GM10266 (cell line): Measurements from ENCODE around the gene ZNF224.

Experiments
- DNase-seq: peaks from one replicate; pipeline ENCODE4 v3.0.0; 2012; ENCODE audit errors: extremely low spot score
- TF ChIP-seq, protein P1 (sequence below): IDR thresholded peaks from 2 replicates; pipeline ENCODE4 v1.5.1; 2012; ENCODE audit warnings: mild to moderate bottlenecking, low read depth; ENCODE audit not compliant: control insufficient read depth, insufficient read depth; ENCODE audit errors: missing control alignments

ZNF224 gene

DNA sequence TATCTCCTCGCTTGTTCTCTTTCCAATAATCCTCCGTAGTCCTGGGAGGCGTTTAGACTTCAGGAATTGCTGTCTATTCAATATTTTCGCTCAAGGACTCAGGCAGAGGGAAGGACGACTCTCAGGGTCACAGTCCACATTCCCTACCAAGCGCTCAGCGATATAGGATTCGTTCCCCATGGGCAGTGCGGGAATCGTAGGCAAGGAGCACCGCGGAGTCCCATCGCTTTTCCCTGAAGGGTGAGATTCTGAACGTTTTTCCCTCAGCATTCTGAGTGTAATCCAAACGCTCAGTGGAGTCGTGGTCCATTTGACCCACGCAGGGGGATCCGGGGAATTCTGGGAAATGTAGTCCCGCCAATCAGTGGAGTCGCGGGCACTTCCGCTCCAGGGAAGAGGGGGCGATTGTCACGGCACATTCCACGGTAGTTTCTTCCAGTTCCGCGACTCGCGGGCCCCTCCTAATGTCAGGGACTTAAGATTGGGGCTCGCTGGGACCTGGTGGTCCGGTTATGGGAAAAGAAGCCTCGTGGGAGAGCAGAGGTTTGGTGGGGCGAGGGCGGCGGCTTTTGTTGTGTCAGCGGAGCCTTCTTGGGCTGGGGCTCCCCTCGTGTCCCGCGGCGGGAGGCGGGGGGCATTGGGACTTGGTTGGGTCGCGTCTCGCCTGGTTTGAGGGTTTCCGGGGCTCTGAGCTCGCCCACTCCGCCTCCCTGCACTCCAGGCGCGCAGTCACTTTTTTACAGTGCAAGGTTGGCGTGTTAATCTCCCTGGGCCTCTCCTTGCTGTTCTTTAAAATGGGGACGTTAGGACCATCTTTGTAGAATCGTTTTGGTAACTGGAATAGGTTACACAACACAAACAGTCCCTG is 47.3 kb downstream of the ZNF224 start, which contains the start of gene ZNF234:
Gene ZNF234 (plus strand): TSS at position 364 of the 868 bp plus-strand sequence. CDS start 3,079 bp downstream, outside the sequence.
- peak; percentile 72 for DNase-seq
- TF ChIP-seq, protein P1, sequence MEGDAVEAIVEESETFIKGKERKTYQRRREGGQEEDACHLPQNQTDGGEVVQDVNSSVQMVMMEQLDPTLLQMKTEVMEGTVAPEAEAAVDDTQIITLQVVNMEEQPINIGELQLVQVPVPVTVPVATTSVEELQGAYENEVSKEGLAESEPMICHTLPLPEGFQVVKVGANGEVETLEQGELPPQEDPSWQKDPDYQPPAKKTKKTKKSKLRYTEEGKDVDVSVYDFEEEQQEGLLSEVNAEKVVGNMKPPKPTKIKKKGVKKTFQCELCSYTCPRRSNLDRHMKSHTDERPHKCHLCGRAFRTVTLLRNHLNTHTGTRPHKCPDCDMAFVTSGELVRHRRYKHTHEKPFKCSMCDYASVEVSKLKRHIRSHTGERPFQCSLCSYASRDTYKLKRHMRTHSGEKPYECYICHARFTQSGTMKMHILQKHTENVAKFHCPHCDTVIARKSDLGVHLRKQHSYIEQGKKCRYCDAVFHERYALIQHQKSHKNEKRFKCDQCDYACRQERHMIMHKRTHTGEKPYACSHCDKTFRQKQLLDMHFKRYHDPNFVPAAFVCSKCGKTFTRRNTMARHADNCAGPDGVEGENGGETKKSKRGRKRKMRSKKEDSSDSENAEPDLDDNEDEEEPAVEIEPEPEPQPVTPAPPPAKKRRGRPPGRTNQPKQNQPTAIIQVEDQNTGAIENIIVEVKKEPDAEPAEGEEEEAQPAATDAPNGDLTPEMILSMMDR: no peak

DNA sequence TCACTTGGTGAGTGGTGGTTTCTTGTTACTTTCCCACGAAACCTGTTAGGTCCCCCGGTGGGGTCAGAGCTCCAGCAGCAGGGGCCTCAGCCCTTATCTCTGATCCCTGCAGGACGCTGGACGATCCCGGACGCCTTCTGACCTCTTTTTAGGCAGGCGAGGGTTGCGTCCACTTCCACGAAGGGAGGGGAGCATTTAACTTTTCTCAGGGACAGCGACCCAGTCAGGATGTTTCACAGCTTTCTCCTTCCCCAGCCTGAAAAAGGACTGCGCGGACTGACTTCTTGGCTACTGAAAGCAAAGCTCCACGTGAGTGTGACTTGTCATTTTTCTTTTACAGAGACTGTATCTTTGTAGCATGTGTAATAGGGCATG is 47.9 kb downstream of the ZNF224 start:
- TF ChIP-seq, protein P1: no peak
- no peak for DNase-seq

DNA sequence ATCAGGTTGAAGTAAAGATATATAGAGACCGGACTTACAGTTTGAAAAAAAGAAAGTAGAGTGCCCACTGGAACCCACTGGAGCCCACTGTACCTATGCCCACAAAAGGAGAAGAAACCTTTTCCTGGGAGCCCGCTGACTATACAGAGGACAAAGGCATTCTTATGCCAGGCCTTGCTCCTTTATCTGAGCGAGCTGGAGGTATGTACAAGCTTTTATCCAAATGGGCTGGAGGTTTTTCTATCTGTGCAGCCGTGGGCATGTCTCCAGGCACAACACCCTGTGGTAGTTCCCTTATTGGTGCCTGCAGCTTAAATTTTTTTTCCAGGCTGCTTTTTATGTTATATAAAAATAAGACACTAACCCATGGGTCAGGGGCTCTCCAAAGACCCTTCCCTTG is 55.6 kb downstream of the ZNF224 start:
- TF ChIP-seq, protein P1: no peak
- no peak for DNase-seq

DNA sequence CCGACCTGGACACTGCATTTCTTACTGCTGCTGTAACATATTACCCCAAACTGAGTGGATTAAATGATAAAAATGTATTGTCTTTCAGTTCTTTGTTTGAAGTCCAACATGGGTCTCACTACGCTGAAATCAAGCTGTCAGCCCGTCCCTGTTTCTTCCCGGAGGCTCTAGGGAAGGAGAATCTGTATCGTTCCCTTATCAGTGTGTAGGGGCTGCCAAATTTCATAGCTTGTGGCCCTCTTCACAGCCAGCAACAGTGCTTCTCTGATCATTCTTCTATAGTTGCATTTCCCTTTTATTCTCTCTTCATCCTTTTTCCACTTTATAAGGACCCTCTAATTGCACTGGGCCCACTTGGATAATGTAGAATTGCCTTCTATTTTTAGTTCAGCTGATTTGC is 57.3 kb downstream of the ZNF224 start:
- DNase-seq: no peak
- TF ChIP-seq, protein P1: no peak

DNA sequence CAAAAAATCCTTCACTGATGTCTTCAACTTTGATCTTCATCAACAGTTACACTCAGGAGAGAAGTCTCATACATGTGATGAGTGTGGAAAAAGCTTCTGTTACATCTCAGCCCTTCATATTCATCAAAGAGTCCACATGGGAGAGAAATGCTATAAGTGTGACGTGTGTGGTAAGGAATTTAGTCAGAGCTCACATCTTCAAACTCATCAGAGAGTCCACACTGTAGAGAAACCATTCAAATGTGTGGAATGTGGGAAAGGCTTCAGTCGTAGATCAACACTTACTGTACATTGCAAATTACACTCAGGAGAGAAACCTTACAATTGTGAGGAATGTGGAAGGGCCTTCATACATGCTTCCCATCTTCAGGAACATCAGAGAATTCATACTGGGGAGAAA is 62.3 kb downstream of the ZNF224 start:
- no peak for DNase-seq
- TF ChIP-seq, protein P1: no peak
